Hippocampal formation (tissue), 2 donors: ENCODE data around the gene MMAB.

ENCODE experiments used
- DNase-seq, 2 donors: peaks; one replicate each; lab custom pipeline; 2025; lab: John Stamatoyannopoulos, UW

MMAB gene

GRCh38 chr12:109512608-109513007 lies 60.7 kb downstream of the MMAB start:
- DNase-seq = no peak

DNA sequence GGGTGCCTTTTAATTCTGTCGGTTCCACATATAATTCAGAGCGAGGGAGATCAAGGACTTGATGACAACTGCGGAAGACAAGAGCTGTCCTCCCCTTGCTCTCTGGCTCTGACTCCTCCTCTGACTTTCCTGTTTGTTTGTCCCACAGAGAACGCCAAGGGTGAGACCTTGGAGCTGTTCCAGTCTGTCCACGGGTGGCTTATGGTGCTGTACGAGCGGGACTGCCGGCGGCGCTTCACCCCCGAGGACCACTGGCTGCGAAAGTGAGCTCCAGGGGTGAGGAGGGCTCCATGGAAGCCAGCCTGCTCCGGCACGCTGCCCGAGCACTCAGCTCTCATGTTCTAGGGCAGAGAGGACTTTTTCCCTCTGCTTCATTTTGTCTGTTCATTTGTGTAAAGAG lies 63.1 kb downstream of the MMAB start:
- DNase-seq = no peak

DNA sequence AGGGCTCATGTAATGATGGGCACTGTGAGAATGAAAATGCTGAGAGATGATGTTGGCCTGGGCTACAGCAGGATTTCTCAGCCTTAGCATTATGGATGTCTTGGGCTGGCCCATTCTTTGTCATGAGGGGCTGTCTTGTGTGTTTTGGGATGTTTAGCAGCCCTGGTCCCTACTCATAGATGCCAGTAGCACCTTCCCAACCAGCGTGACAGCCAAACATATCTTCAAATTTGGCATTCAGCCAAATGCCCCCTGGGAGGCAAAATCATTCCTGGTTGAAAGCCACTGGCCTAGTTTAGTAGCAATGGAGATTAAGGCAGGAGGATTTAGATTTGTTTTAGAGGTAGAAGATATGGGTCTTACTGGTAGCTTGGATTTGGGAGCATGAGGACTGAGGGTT lies 69.2 kb downstream of the MMAB start:
- no peak for DNase-seq
